ENCODE data around the gene ELL.

The ELL gene

DNA sequence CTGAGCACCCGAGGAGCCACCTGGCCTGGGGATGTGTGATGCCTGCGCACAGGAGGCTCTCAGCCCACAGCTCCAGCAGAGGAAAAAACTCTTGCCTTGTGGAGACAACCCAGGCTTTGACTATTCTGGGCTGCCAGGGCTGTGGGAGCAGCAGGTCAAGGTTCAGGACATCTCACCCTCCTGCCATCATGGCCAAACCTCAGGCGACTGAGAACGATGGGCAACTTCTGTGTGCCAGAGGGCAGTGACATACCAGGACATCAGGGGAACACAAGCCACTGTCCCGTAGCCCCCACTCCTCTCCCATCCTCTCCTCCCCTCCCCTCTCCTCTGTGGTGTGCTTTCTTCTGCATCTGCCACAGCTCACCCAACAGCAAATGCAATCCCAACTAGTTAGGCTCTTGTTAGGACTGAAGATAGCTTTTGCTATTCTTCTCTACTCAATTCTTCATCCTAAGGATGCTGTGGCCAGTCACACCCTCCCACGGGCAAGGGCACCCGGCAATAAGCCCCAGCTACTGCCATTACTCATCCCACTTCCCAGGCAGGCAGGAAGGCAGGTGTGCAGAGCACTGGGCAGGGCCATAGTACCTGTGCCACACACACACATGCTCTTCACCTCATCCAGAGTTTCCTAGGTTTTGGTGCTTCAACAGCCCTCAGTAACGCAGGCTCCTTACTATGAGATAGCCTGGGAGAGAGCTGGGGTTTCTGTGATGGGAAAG, 16.8 kb downstream of the ELL start:
- DNase-seq (ENCODE audit: low read depth): no peak

- DNase-seq (ENCODE audit: low read depth): no peak
Observed at GRCh38 chr19:18503971-18504885, 17.6 kb downstream of the ELL start.

GRCh38 chr19:18503337-18503970, 18.4 kb downstream of the ELL start:
- DNase-seq (ENCODE audit: low read depth): no peak

DNA sequence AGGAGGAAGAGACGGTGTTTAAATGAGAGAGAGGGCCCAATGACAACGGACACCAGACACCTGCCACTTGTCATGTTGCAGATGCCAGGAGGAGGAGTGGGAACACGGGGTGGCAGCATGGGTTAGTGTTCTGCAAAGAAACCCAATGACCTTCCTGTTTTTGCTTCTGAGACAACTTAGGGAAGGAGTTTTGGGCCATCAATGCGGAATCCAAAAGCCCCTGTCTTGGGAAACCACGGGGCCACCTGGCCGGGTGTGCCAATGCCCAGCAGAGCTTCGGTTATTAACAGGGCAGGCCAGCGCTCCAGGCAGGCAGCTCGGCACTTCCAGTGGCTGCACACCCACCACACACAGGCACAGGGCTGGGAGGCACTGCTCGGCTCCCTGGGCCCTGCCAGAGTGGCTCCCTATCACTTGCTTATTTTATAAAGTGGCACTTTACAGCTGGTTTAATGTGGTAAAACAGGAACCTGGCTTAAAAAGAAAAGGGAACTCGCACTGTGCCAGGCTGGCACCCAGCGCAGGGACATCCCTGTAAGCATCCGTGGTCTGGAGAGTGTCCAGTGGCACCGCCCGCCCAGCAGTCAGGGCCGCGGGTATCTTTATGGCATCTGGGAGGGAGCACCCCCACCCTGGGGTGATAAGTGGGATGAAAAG, 19.1 kb downstream of the ELL start:
- DNase-seq (ENCODE audit: low read depth): no peak

DNA sequence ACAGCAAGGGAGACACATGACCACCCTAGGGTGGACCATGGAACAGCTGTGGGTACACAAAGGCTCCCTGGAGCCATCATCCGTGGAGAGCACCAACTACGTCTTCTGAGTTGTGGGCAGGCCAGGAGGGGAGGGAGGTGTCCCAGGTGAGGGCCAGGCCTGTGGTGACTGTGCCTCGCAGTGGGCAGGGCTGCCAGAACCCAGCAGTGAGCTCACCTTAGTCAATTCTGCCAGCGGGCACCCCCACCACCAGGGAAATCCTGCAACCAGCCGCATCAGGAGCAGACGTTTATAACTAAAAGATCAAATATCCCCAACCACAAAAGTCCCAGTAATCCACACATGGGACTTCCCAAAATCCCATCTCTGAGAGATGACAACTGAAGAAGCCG, 19.6 kb downstream of the ELL start:
- DNase-seq (ENCODE audit: low read depth): no peak

DNA sequence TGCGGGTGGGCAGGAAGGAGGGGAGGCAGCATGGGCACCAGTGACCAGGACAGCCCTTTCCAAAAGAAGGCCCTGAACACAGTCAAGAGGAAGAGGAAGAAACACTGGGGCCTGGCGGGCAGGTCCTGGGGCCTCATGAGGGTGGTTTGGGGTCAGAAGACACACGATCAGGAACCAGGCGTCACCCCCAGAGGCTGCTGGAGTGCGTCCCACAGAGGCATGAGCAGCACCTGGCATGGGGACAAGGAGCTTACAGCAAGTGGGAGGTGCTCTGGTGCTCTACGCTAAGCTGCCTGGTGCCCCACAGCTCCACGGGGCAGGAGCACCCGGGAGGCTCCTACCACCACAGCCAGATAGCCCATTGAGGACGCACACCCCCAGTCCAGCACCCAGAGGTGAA, 20.0 kb downstream of the ELL start:
- DNase-seq (ENCODE audit: low read depth): no peak

- no peak for DNase-seq (ENCODE audit: low read depth)
Observed at GRCh38 chr19:18501351-18501750, 20.5 kb downstream of the ELL start.

GRCh38 chr19:18500799-18501198, 21.1 kb downstream of the ELL start:
- DNase-seq (ENCODE audit: low read depth): no peak

GRCh38 chr19:18500376-18500775, 21.5 kb downstream of the ELL start:
- DNase-seq (ENCODE audit: low read depth): no peak

DNA sequence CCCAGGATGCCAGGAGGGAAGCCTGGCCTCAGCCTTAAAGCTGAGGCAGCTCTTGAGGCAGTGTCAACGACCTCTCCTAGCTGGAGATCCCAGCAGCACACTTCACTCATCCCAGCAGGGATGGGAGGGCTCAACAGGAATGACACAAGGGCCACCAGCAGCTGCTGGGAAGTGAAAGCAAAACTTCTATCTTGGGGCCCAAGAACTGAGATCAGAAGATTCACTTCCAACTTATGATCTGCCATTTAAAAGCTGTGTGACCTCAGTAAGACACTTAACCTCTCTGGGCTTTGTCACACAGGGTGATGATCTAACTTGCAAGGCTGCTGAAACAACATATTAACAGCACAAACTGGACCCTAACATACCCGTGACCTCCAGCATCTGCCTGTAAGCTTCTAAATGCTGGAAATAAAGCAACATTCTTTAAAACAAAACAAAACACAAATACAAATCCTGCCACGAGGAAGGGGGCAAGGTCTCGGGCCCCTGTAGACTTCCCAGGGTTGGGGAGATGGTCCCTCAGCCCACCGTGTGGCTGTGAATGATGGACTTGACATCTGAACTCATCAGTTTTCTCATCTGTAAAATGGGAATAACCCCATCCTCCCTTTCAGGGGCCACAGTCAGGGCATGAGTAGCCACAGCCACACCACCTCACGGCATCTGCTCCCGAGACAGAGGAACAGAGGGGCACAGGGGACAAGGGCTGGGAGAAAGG, 22.7 kb downstream of the ELL start:
- DNase-seq (ENCODE audit: low read depth): no peak

DNA sequence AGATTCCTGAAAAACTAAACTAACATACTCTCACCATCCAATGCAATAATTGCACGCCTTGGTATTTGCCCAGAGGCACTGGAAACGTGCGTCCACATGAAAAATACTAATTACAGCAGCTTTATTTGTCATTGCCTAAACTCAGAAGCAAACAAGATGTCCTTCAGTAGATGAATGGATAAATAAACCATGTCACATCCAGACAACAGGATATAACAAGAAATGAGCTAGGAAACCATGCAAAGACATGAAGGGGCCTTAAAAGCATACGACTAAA, 25.0 kb downstream of the ELL start:
- no peak for DNase-seq (ENCODE audit: low read depth)

GRCh38 chr19:18496167-18496979, 25.5 kb downstream of the ELL start:
- no peak for DNase-seq (ENCODE audit: low read depth)

GRCh38 chr19:18495204-18495911, 26.5 kb downstream of the ELL start:
- DNase-seq (ENCODE audit: low read depth): no peak

DNA sequence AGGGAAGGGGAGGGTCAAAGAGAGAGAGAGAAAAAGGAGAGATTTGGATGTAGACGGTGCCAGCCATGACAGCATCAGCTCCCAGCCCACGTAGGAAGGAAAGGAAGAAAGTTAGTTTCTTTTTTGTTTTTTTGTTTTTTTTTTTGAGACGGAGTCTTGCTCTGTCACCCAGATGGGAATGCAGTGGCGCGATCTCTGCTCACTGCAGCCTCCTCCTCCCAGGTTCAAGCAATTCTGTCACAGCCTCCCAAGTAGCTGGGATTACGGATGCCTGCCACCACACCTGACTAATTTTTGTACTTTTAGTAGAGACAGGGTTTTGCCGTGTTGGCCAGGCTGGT, 27.6 kb downstream of the ELL start:
- DNase-seq (ENCODE audit: low read depth): no peak

GRCh38 chr19:18493440-18494266, 28.2 kb downstream of the ELL start:
- DNase-seq (ENCODE audit: low read depth): no peak

DNA sequence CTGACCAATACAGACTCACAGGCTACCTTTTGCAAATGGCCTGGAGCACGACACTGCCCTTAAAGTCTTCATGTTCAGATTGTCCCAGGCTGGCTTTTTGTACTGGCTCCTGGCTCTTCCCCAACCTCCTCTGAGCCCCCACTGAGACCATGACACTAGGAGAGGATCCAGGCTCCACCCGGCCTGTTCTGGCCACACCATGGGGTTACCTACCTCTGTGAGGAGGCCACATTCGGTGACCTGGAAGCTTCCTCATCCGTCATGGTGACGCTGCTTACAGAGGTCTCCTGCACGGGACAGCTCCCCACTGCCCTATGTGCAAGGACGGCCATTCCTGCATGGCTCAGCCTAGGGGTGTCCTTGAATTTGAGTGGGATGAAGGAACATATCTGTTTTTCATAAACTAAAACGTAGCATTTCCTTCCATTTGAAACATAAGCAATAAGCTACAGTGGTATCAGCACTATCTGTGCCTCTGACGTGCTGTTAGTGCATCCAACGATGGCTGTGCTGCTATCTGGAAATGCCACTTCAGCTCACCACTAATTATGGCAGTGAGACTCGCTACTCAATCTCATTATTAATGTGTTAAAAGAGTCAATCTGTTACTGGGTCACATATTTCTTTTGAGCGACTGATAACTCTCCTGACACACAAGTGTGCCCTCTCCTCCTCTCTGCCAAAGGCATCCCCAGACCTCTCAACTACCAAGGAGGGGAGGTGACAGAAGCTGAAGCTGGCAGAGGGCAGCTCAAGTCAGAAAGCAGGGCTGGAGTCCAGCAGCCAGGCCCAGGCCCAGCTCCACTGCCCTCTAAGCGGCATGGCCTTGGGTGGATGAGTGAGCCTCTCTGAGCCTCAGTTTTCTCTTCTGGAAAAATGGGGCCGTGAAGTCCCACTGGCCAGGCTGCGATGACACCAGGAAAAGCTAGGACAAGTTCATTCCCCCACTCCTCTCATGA, 29.6 kb downstream of the ELL start:
- no peak for DNase-seq (ENCODE audit: low read depth)

- DNase-seq (ENCODE audit: low read depth): no peak
Observed at GRCh38 chr19:18490728-18491127, 31.1 kb downstream of the ELL start.

GRCh38 chr19:18489627-18490184, 32.2 kb downstream of the ELL start:
- DNase-seq (ENCODE audit: low read depth): no peak
